Measurements from ENCODE around the gene LYL1. TPM values are rescaled to one million over a fixed set of nuclear protein-coding genes. Genes with fewer than 3 reads are reported as not detected.

LYL1 gene
- total and polyA plus RNA-seq, 9 of the 15 experiments (the other 6 are each of a cell fraction or from before 2014, with no cell fraction given): 1.3 to 266 (median 34.0) TPM

DNA sequence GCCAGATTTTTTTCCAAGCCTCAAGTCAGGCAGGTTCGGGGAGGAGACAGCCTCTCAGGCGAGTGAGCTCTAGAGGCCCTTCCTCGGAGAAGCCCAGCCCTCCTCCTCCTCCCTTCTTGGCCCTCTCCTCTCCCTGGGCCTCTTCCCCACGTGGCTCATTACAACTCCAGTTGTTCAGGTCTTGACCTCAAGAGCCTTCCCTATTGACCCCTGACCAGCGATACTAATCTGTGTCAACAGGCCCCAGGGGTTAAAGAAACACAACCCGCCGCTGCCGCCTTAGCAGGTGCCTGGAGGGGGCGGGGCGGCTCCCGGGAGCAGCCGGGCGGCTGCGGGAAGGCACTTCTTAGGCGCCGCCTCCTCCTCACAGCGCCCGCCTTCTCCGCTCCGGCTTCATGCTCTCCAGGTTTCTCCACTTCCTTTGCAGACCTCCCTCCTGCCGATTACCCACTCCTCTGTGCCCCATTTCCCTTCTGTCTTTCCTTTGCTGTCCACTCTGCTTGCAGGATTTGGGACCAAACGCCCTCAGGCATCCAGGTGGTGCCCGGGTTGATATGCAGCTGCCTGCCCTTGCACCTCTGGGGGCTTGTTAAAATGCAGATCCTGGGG lies 51.0 kb downstream of the LYL1 start (continued):
- TF ChIP-seq ZNF175 (CRISPR knock-in tag; IDR thresholded peaks at IDR 0.05; ENCODE audit: low read depth) (peak; percentile 77; the same call in 1 of the 2 replicates), ZNF445 (CRISPR knock-in tag; IDR thresholded peaks at IDR 0.05; ENCODE audit: low read depth) (no peak), BRCA1 (IDR thresholded peaks at IDR 0.05) (no peak), BRCA1 (CRISPR knock-in tag; IDR thresholded peaks at IDR 0.05) (no peak), FUS (optimal IDR thresholded peaks at IDR 0.05; ENCODE audit: low read depth, low read length) (no peak), ZEB2 (IDR thresholded peaks at IDR 0.05) (peak; percentile 61; the same call in 1 of the 2 replicates), ARID1B (IDR thresholded peaks at IDR 0.05) (peak; percentile 73), POLR2A (conservative IDR thresholded peaks at IDR 0.05) (no peak), RBM25 (IDR thresholded peaks at IDR 0.05; ENCODE audit: low read depth, low read length, severe bottlenecking) (no peak), ZNF699 (CRISPR knock-in tag; IDR thresholded peaks at IDR 0.05; ENCODE audit: insufficient replicate concordance) (no peak), TAF9B (IDR thresholded peaks at IDR 0.05; ENCODE audit: partially characterized antibody) (no peak), MECOM (CRISPR knock-in tag; IDR thresholded peaks at IDR 0.05) (no peak), NR2C1 (IDR thresholded peaks at IDR 0.05) (peak; percentile 93; the same call in 1 of the 2 replicates), NR2C1 (tag; IDR thresholded peaks at IDR 0.05) (peak; percentile 97), TGIF2 (CRISPR knock-in tag; IDR thresholded peaks at IDR 0.05) (no peak)
- TF ChIP-seq, protein P1, sequence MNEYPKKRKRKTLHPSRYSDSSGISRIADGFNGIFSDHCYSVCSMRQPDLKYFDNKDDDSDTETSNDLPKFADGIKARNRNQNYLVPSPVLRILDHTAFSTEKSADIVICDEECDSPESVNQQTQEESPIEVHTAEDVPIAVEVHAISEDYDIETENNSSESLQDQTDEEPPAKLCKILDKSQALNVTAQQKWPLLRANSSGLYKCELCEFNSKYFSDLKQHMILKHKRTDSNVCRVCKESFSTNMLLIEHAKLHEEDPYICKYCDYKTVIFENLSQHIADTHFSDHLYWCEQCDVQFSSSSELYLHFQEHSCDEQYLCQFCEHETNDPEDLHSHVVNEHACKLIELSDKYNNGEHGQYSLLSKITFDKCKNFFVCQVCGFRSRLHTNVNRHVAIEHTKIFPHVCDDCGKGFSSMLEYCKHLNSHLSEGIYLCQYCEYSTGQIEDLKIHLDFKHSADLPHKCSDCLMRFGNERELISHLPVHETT (CRISPR knock-in tag; conservative IDR thresholded peaks at IDR 0.05 in 1 of 2, IDR thresholded peaks at IDR 0.05 in 1 of 2): no peak
- TF ChIP-seq, protein P2, sequence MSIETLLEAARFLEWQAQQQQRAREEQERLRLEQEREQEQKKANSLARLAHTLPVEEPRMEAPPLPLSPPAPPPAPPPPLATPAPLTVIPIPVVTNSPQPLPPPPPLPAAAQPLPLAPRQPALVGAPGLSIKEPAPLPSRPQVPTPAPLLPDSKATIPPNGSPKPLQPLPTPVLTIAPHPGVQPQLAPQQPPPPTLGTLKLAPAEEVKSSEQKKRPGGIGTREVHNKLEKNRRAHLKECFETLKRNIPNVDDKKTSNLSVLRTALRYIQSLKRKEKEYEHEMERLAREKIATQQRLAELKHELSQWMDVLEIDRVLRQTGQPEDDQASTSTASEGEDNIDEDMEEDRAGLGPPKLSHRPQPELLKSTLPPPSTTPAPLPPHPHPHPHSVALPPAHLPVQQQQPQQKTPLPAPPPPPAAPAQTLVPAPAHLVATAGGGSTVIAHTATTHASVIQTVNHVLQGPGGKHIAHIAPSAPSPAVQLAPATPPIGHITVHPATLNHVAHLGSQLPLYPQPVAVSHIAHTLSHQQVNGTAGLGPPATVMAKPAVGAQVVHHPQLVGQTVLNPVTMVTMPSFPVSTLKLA (conservative IDR thresholded peaks at IDR 0.05): peak; percentile 68 to 90
- TF ChIP-seq, protein P3, sequence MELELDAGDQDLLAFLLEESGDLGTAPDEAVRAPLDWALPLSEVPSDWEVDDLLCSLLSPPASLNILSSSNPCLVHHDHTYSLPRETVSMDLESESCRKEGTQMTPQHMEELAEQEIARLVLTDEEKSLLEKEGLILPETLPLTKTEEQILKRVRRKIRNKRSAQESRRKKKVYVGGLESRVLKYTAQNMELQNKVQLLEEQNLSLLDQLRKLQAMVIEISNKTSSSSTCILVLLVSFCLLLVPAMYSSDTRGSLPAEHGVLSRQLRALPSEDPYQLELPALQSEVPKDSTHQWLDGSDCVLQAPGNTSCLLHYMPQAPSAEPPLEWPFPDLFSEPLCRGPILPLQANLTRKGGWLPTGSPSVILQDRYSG (tag; conservative IDR thresholded peaks at IDR 0.05; ENCODE audit: low read depth): no peak
- TF ChIP-seq, protein P4, sequence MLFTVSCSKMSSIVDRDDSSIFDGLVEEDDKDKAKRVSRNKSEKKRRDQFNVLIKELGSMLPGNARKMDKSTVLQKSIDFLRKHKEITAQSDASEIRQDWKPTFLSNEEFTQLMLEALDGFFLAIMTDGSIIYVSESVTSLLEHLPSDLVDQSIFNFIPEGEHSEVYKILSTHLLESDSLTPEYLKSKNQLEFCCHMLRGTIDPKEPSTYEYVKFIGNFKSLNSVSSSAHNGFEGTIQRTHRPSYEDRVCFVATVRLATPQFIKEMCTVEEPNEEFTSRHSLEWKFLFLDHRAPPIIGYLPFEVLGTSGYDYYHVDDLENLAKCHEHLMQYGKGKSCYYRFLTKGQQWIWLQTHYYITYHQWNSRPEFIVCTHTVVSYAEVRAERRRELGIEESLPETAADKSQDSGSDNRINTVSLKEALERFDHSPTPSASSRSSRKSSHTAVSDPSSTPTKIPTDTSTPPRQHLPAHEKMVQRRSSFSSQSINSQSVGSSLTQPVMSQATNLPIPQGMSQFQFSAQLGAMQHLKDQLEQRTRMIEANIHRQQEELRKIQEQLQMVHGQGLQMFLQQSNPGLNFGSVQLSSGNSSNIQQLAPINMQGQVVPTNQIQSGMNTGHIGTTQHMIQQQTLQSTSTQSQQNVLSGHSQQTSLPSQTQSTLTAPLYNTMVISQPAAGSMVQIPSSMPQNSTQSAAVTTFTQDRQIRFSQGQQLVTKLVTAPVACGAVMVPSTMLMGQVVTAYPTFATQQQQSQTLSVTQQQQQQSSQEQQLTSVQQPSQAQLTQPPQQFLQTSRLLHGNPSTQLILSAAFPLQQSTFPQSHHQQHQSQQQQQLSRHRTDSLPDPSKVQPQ (CRISPR knock-in tag; IDR thresholded peaks at IDR 0.05; ENCODE audit: borderline replicate concordance): no peak
- TF ChIP-seq, protein P5, sequence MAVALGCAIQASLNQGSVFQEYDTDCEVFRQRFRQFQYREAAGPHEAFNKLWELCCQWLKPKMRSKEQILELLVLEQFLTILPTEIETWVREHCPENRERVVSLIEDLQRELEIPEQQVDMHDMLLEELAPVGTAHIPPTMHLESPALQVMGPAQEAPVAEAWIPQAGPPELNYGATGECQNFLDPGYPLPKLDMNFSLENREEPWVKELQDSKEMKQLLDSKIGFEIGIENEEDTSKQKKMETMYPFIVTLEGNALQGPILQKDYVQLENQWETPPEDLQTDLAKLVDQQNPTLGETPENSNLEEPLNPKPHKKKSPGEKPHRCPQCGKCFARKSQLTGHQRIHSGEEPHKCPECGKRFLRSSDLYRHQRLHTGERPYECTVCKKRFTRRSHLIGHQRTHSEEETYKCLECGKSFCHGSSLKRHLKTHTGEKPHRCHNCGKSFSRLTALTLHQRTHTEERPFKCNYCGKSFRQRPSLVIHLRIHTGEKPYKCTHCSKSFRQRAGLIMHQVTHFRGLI (CRISPR knock-in tag; IDR thresholded peaks at IDR 0.05): no peak

Data from K562 (cell line).